HepG2 (cell line): ENCODE results near the gene SEC31B. TPM values are rescaled to one million over a fixed set of nuclear protein-coding genes. Genes with fewer than 3 reads are reported as not detected.
A peak's percentile ranks its signal among the peaks of the same experiment; 100 is the strongest.

Experiments
- ARID4A ChIP-seq: sonication (generic); formaldehyde crosslinking; IDR thresholded peaks from 2 replicates; pipeline ENCODE4 v1.5.0; 2020; ENCODE audit warnings: mild to moderate bottlenecking, missing genetic modification reagents, borderline replicate concordance
- ATF3 ChIP-seq: sonication (generic); formaldehyde crosslinking; IDR thresholded peaks from 2 replicates; pipeline ENCODE4 v1.4.0; 2020; ENCODE audit warnings: missing genetic modification reagents
- HDAC6 ChIP-seq: fragments of 200-600 bp; sonication (generic); IDR thresholded peaks from 2 replicates; pipeline ENCODE4 v1.7.0; 2017; ENCODE audit warnings: mild to moderate bottlenecking, antibody characterized with exemption, low read length, low read depth
- IRF9 ChIP-seq: sonication (generic); formaldehyde crosslinking; IDR thresholded peaks from 2 replicates; pipeline ENCODE4 v1.8.0; 2022; ENCODE audit warnings: missing genetic modification reagents, mild to moderate bottlenecking, borderline replicate concordance
- KDM4B ChIP-seq: sonication (generic); formaldehyde crosslinking; IDR thresholded peaks from 2 replicates; pipeline ENCODE4 v1.4.0; 2020; ENCODE audit warnings: missing genetic modification reagents
- MAZ ChIP-seq, 2 experiments: sonication (generic) in 1 of 2; formaldehyde crosslinking in 1 of 2; IDR thresholded peaks; 2 replicates each; pipeline versions ENCODE4 v1.5.0 to v1.6.1; 2012 to 2020; ENCODE audit warnings: low read depth in 2 of 2, mild to moderate bottlenecking in 2 of 2, borderline replicate concordance in 1 of 2, improper control_type of control experiment in 1 of 2, low read length in 1 of 2, missing genetic modification reagents in 1 of 2, moderate library complexity in 1 of 2
- PHF20 ChIP-seq: sonication (generic); formaldehyde crosslinking; IDR thresholded peaks from 2 replicates; pipeline ENCODE4 v1.5.0; 2020; ENCODE audit warnings: mild to moderate bottlenecking, missing genetic modification reagents
- PHF8 ChIP-seq: sonication (generic); formaldehyde crosslinking; IDR thresholded peaks from 2 replicates; pipeline ENCODE4 v1.5.0; 2020; ENCODE audit warnings: missing genetic modification reagents
- STAG1 ChIP-seq: sonication (generic); formaldehyde crosslinking; IDR thresholded peaks from 2 replicates; pipeline ENCODE4 v1.4.0; 2020; ENCODE audit warnings: missing genetic modification reagents
- TFAP4 ChIP-seq: sonication (generic); IDR thresholded peaks from 2 replicates; pipeline ENCODE4 v1.6.1; 2016; ENCODE audit warnings: low read depth, borderline replicate concordance
- YEATS4 ChIP-seq: sonication (generic); formaldehyde crosslinking; IDR thresholded peaks from 2 replicates; pipeline ENCODE4 v1.4.0; 2020; ENCODE audit warnings: missing genetic modification reagents, borderline replicate concordance
- ZBTB46 ChIP-seq: sonication (generic); formaldehyde crosslinking; IDR thresholded peaks from 2 replicates; pipeline ENCODE4 v1.4.0; 2020; ENCODE audit warnings: mild to moderate bottlenecking, missing genetic modification reagents, borderline replicate concordance
- ZNF282 ChIP-seq: fragments of 450-650 bp; IDR thresholded peaks from 2 replicates; pipeline ENCODE4 v1.6.1; 2018; ENCODE audit not compliant: partially characterized antibody
- ZNF34 ChIP-seq: sonication (generic); formaldehyde crosslinking; IDR thresholded peaks from 2 replicates; pipeline ENCODE4 v1.4.0; 2020; ENCODE audit warnings: mild to moderate bottlenecking, missing genetic modification reagents, borderline replicate concordance
- ZNF501 ChIP-seq: sonication (generic); formaldehyde crosslinking; IDR thresholded peaks from 2 replicates; pipeline ENCODE4 v1.5.1; 2020; ENCODE audit warnings: mild to moderate bottlenecking, moderate library complexity, missing genetic modification reagents
- ZNF724P ChIP-seq: sonication (generic); formaldehyde crosslinking; IDR thresholded peaks from 2 replicates; pipeline ENCODE4 v1.8.0; 2022; ENCODE audit warnings: missing genetic modification reagents, borderline replicate concordance
- ZNF747 ChIP-seq: sonication (generic); formaldehyde crosslinking; IDR thresholded peaks from 2 replicates; pipeline ENCODE4 v1.8.1; 2023; ENCODE audit warnings: missing genetic modification reagents, mild to moderate bottlenecking, borderline replicate concordance
- ZSCAN12 ChIP-seq: sonication (generic); formaldehyde crosslinking; IDR thresholded peaks from 2 replicates; pipeline ENCODE4 v1.9.0; 2021; ENCODE audit warnings: mild to moderate bottlenecking, missing genetic modification reagents
- polyA plus RNA-seq, 8 experiments: library from polyadenylated mRNA; depleted of rRNA in 3 of 8; stranded (reverse) in 7 of 8; unstranded in 1 of 8; fragments of >200 nt; fragmentation: Illumina TruSeq in 4 of 8; extraction: Trizol in 4 of 8; gene quantifications; 2 replicates each; pipeline versions ENCODE4 v1.2.1 to v1.2.3, GENCODE V29; 2011 to 2016; ENCODE audit warnings: low read depth in 4 of 8, missing spikeins in 1 of 8, mixed read lengths in 1 of 8; ENCODE audit not compliant: insufficient read depth in 1 of 8
- total RNA-seq, 5 experiments: library from RNA; depleted of rRNA; stranded (reverse); fragments of >200 nt; fragmentation: Illumina TruSeq; extraction: Trizol; gene quantifications; 2 replicates each; pipeline ENCODE4 v1.2.3, GENCODE V29; 2016; ENCODE audit warnings: low read depth in 1 of 5

Gene SEC31B
- total and polyA plus RNA-seq, 2 of the 13 experiments (the other 11 are each of a cell fraction or from before 2014, with no cell fraction given), result 2.0 to 8.3 TPM

- TF ChIP-seq ATF3 (CRISPR knock-in tag) (no peak), ZNF747 (no peak; the same call in 1 of the 2 replicates), ZBTB46 (CRISPR knock-in tag) (no peak), ZNF34 (no peak), MAZ (IDR thresholded peaks at IDR 0.05; ENCODE audit: borderline replicate concordance, low read depth, low read length) (no peak), MAZ (CRISPR knock-in tag; IDR thresholded peaks at IDR 0.05; ENCODE audit: low read depth) (no peak), HDAC6 (no peak), ZSCAN12 (CRISPR knock-in tag) (no peak), ARID4A (CRISPR knock-in tag) (peak; percentile 74), ZNF724P (CRISPR knock-in tag) (peak; percentile 22; the same call in 1 of the 2 replicates), YEATS4 (CRISPR knock-in tag) (peak; percentile 63; the same call in 1 of the 2 replicates), ZNF282 (no peak), IRF9 (CRISPR knock-in tag) (peak; percentile 20; the same call in 1 of the 2 replicates), PHF8 (CRISPR knock-in tag) (peak; percentile 92), PHF20 (CRISPR knock-in tag) (peak; percentile 80), STAG1 (CRISPR knock-in tag) (no peak), KDM4B (0 out of 2 replicates have a peak, but pooled peaks have one; percentile 38), ZNF501 (CRISPR knock-in tag) (peak; percentile 86), TFAP4 (no peak)
These were observed 10.0 kb upstream of the SEC31B start, which contains the start of gene NDUFB8 (continued) for GRCh38 chr10:100529475-100530298.
